Keratinocyte (primary cell): ENCODE data around the gene PRM1. TPM values are rescaled to one million over a fixed set of nuclear protein-coding genes. Genes with fewer than 3 reads are reported as not detected.

ENCODE experiments used
- DNase-seq: peaks from one replicate; pipeline ENCODE4 v3.0.0-alpha.2; 2011; ENCODE audit warnings: low read depth, missing footprints, low spot score
- FAIRE-seq: peaks from 2 replicates; lab custom pipeline; 2011; peaks lifted over from hg19 to GRCh38; lab: Jason Lieb, UNC
- H2AFZ ChIP-seq: 2 replicates; pipeline ENCODE4 v1.6.0; 2012; ENCODE audit warnings: low read length, control low read depth, inconsistent platforms; ENCODE audit not compliant: control insufficient read depth
- H3K27ac ChIP-seq: 2 replicates; pipeline ENCODE4 v1.5.1; 2011; ENCODE audit warnings: low read length; ENCODE audit not compliant: control insufficient read depth, insufficient read depth
- H3K27me3 ChIP-seq: 3 replicates; pipeline ENCODE4 v1.6.0; 2011; ENCODE audit warnings: low read length; ENCODE audit not compliant: control insufficient read depth, insufficient read depth; ENCODE audit errors: extremely low read depth
- H3K36me3 ChIP-seq, 2 experiments: 2 replicates in 1 of 2; 3 replicates in 1 of 2; pipeline ENCODE4 v1.5.1; 2011; ENCODE audit warnings: low read length in 2 of 2, mild to moderate bottlenecking in 1 of 2; ENCODE audit not compliant: control insufficient read depth in 2 of 2, insufficient read depth in 2 of 2; ENCODE audit errors: extremely low read depth in 1 of 2
- H3K4me1 ChIP-seq: 3 replicates; pipeline ENCODE4 v1.5.1; 2011; ENCODE audit warnings: low read length; ENCODE audit not compliant: control insufficient read depth, insufficient read depth; ENCODE audit errors: extremely low read depth
- H3K4me2 ChIP-seq: 3 replicates; pipeline ENCODE4 v1.6.0; 2011; ENCODE audit warnings: low read depth, low read length; ENCODE audit not compliant: control insufficient read depth, insufficient read depth; ENCODE audit errors: extremely low read depth
- H3K4me3 ChIP-seq, 3 experiments: fragments of 200-600 bp in 1 of 3; sonication (generic) in 1 of 3; 2 replicates in 2 of 3; 3 replicates in 1 of 3; pipeline ENCODE4 v1.5.1; 2011 to 2016; ENCODE audit warnings: low read length in 3 of 3, mild to moderate bottlenecking in 3 of 3, control low read depth in 2 of 3, inconsistent platforms in 1 of 3, low read depth in 1 of 3, mixed read lengths in 1 of 3, mixed run types in 1 of 3, moderate library complexity in 1 of 3; ENCODE audit not compliant: control insufficient read depth in 2 of 3, insufficient read depth in 2 of 3; ENCODE audit errors: extremely low read depth in 1 of 3
- H3K79me2 ChIP-seq: 2 replicates; pipeline ENCODE4 v1.6.0; 2012; ENCODE audit warnings: low read length; ENCODE audit not compliant: control insufficient read depth, insufficient read depth
- H3K9ac ChIP-seq: 3 replicates; pipeline ENCODE4 v1.6.0; 2011; ENCODE audit warnings: low read length; ENCODE audit not compliant: control insufficient read depth, insufficient read depth; ENCODE audit errors: extremely low read depth
- H3K9me1 ChIP-seq: 3 replicates; pipeline ENCODE4 v1.6.0; 2011; ENCODE audit warnings: low read length; ENCODE audit not compliant: control insufficient read depth, insufficient read depth; ENCODE audit errors: extremely low read depth
- H3K9me3 ChIP-seq: 2 replicates; pipeline ENCODE4 v1.5.1; 2012; ENCODE audit warnings: low read depth, low read length; ENCODE audit not compliant: control insufficient read depth
- H4K20me1 ChIP-seq: 3 replicates; pipeline ENCODE4 v1.6.0; 2011; ENCODE audit warnings: low read length; ENCODE audit not compliant: control insufficient read depth, insufficient read depth; ENCODE audit errors: extremely low read depth
- CTCF ChIP-seq, 3 experiments: IDR thresholded peaks in 1 of 3; conservative IDR thresholded peaks in 1 of 3; optimal IDR thresholded peaks in 1 of 3; 2 replicates in 2 of 3; 3 replicates in 1 of 3; pipeline versions ENCODE3 to v1.5.1; 2011; ENCODE audit warnings: low read length in 3 of 3, mild to moderate bottlenecking in 3 of 3, moderate library complexity in 2 of 3, control low read depth in 1 of 3, inconsistent platforms in 1 of 3; ENCODE audit not compliant: insufficient read depth in 2 of 3; ENCODE audit errors: extremely low read depth in 1 of 3
- EZH2 ChIP-seq: IDR thresholded peaks from one replicate; pipeline ENCODE4 v1.6.1; 2012; ENCODE audit warnings: inconsistent platforms, mild to moderate bottlenecking, low read length, moderate library complexity
- dilution Hi-C: fragments of 300-500 bp; cut with MboI; formaldehyde crosslinking; loops from one replicate; pipeline ENCODE4 v1.7.0; 2020; ENCODE audit warnings: low sequenced_read_pairs; ENCODE audit not compliant: extremely low pct_ligation_motif_present
- polyA plus RNA-seq, 5 experiments: library from polyadenylated mRNA; depleted of rRNA in 3 of 5; stranded (reverse) in 3 of 5; stranded (forward) in 1 of 5; unstranded in 1 of 5; fragments of >200 nt; gene quantifications; 1 replicate in 1 of 5; 2 replicates in 3 of 5; 3 replicates in 1 of 5; pipeline versions ENCODE4 v1.2.1 to v1.2.3, GENCODE V29; 2011 to 2012; ENCODE audit warnings: missing spikeins in 2 of 5, low read depth in 1 of 5, low replicate concordance in 1 of 5

PRM1 gene
- polyA plus RNA-seq, 1 donor (not counting 4 experiments of a cell fraction or from before 2014, with no cell fraction given) = not detected

DNA sequence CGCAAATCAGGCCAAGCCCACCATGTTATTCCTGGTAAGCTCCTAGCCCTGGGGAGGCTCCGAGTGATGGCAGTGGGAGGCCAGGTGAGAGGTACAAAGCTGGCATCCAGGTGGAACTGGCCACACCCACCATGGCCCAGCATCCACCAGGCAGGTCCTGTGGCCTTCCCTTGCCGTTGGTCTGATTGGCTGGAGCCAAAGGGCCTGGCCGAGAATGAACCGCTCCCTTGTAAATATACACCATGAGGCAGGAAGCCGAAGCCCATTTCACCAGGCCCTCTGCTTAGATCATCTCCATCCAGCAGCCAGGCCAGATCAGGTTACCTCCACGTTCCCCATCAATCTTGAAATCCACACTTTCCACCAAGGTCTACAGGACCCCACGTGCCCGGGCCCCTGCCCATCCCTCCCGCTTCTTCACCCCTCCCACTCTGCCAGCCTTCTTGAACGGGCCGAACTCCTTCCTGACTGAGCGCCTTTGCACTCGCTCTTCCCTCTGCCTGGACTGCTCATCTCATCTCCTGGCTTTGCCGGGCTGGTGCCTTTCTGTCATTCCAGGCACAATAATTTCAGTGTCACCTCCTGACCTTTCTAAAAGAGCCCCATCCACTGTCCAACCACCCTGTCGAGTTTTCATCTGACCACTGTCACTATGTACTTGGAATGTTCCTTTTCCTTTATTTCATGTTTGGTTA is 30.9 kb downstream of the PRM1 start:
- no peak for TF ChIP-seq CTCF (optimal IDR thresholded peaks at IDR 0.05 in 1 of 3, IDR thresholded peaks at IDR 0.05 in 1 of 3, conservative IDR thresholded peaks at IDR 0.05 in 1 of 3; ENCODE audit: extremely low read depth in 1 of 3, insufficient read depth in 2 of 3, low read length in 3 of 3)
- TF ChIP-seq EZH2 = no peak
- Histone ChIP-seq H3K27ac (no peak overlapping the region), H3K27me3 (no peaks in the 10 kb centered on the region), H3K9ac (no peak overlapping the region), H2AFZ (no peak overlapping the region), H3K9me1 (no peaks in the 10 kb centered on the region), H3K9me3 (no peaks in the 10 kb centered on the region), H3K36me3 (no peaks in the 10 kb centered on the region), H3K79me2 (peaks cover 16% of the 10 kb centered on the region), H3K4me3 (no peak overlapping the region), H3K4me1 (peaks cover 14% of the 10 kb centered on the region), H4K20me1 (no peaks in the 10 kb centered on the region), H3K4me2 (no peak overlapping the region)
- dilution Hi-C loops = no loop called here
- FAIRE-seq (no peak), DNase-seq (no peak)

- no peak overlapping the region for H3K4me2 ChIP-seq
- FAIRE-seq (no peak), DNase-seq (no peak)
- peaks cover 9% of the 10 kb centered on the region for H3K79me2 ChIP-seq
- H3K4me3 ChIP-seq = no peak overlapping the region
- no peaks in the 10 kb centered on the region for H4K20me1 ChIP-seq
- H2AFZ ChIP-seq = no peak overlapping the region
- no peaks in the 10 kb centered on the region for H3K36me3 ChIP-seq
- H3K4me1 ChIP-seq = peaks cover 10% of the 10 kb centered on the region
- no peaks in the 10 kb centered on the region for H3K9me1 ChIP-seq
- H3K9me3 ChIP-seq = no peaks in the 10 kb centered on the region
- dilution Hi-C loops = no loop called here
- H3K9ac ChIP-seq = no peak overlapping the region
- H3K27ac ChIP-seq = no peak overlapping the region
- H3K27me3 ChIP-seq = no peaks in the 10 kb centered on the region
- no peak for TF ChIP-seq CTCF (optimal IDR thresholded peaks at IDR 0.05 in 1 of 3, IDR thresholded peaks at IDR 0.05 in 1 of 3, conservative IDR thresholded peaks at IDR 0.05 in 1 of 3; ENCODE audit: extremely low read depth in 1 of 3, insufficient read depth in 2 of 3, low read length in 3 of 3)
- TF ChIP-seq EZH2 = no peak
These were observed 31.7 kb downstream of the PRM1 start for GRCh38 chr16:11249233-11250061.
